Inflammatory macrophage treated with lipopolysaccharide for 1 hour (primary cell): ENCODE results near the gene CAV1.
"Not testable (repeated sequence)": the region's sequence is repeated elsewhere in the genome, so short reads cannot be mapped to it uniquely, and the experiment has no call there.

ENCODE experiments used
- DNase-seq, 2 donors: peaks; one replicate each; pipeline ENCODE4 v3.0.0-alpha.2; 2020 to 2022

CAV1 gene

DNA sequence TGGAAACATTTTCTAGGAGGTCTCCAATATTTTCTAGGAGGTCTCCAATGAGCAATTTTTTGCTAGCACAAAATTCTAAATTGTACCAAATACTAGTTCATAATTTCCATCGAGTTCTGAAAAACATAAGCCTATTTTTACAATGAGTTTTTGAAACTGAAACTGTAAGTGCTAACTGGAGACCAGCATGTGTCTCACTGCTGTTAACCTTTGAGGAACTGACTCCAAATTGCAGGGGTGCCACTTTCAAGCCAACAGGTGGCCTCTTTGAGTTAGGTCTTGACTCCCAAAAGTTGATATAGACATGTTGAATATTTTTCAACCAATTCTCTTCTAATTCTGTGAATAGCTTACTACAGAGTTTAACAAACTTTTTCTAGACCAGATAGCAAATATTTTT lies 58.8 kb downstream of the CAV1 start:
- no peak for DNase-seq

DNA sequence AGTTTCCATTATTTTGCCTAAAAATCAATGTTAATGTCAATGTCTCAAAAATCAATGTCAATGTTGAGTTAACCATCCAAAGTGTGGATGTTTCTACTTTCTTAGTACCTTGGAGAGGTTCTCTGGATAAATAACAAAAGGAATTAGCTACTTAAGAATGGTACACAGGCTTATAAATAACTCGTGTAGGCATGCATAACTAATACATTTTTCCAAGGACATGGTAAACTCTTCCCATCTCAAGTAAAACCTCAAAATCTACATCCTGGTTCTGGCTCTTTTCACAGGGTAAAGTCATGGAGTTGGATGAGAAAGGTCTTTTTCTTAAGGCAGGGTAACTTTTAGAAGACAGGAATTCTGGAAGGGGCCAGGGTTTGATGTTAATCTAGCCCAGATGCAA lies 59.9 kb downstream of the CAV1 start:
- no peak for DNase-seq

DNA sequence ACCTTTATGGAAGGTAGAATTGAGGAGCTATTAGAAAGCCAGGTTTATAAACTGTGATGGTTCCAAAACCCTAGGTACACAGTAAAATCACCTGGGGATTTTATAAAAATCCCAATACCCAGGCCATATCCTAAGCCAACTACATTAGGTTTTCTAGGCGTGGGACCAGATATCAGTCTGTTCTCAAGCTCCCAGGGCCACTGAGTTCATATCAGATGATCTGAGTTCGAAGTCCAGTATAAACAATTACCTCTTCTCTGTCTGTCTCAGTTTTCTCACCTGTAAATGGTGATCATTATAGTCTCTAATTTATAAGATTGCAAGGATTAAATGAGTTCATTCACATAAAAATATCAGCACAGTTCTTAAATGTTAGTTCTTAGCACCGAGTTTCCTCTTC lies 60.6 kb downstream of the CAV1 start:
- no peak for DNase-seq

DNA sequence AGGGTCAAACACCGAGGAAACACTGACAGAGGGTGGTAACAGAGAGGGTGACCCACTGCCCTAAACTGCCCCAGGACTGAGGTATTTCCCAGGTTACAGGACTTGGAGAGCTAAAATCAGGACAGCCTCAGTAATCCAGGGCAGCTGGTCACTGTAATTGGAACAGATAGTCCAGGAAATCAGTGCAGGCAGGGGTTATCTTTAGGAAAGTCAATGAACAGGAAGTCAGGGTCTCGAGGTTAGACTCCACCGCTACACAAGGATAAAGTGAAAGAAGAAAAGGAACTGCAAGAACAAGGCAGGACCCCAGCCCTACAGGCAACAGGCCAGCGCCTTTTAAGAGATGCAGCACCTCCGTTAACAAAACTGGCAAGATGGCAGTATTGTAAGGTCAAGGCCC lies 61.1 kb downstream of the CAV1 start:
- no peak for DNase-seq

DNA sequence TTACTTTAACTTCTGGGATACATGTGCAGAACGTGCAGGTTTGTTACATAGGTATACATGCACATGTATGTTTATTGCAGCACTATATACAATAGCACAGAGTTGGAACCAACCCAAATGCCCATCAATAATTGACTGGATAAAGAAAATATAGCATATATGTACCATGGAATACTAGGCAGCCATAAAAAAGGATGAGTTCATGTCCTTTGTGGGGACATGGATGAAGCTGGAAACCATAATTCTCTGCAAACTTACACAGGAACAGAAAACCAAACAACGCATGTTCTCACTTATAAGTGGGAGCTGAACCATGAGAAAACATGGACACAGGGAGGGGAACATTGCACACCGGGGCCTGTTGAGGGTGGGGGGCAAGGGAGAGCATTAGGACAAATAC lies 62.4 kb downstream of the CAV1 start:
- not testable (repeated sequence) for DNase-seq

DNA sequence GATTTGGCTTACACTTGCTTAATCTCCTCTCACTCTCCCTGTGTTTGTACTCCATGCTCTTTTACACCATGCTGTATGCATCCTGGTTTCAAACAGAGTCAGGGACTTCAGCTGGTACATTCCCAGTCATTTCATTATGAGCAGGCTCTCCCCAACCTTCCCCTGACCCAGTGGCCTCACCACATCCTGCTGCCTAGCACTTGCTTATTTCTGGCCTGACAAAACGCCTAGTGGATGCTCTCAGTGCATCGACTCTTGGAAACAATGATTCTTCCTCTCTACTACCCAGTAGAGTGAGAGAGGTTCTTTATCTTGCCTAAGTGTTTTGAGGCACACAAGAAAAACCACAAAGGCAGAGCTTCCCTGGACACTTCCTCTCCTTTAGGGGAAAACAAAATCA lies 63.4 kb downstream of the CAV1 start:
- peak in 1 of 2 donors; percentile 38 for DNase-seq

DNA sequence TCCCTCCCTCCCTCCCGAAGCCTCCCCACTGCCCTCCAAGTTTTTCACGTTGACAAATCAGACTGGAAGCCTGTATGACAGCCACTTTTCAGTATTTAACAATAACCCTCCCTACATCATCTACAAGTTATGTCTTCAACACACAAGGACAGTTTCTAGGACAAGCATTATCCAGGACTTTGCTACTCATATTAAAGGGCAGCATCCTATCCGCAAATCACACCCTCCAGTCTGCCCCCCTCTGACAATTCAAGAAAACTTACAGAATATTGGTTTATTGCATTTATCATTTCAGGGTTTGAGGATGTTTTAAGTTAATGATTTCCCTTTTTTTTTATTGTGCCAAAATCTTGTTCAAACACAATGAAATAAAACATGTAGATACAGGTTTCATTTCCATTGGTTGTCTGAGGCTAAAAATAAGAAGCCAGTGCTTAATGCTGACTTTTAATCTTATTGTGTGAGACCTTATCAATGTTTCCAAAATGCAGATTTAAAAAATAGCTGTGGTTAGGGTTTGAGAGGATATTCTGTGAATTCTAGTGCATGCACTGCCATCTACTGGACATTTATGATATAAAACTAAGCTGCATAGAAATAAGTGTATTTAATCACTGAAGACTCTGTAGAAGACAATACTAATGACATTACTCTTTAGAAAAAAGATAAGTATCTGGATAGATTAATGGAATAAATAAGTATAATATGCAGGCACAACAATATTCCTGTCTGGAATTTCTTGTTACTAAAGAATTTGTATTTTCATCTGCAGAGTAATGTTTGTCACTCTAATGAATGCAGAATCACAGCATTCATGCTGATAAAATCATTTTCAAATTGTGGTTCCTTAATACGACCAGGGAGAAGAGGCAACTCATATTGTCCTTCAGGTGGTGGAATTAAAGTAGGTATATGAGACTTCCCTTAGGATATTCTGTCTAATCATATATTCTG lies 64.1 kb downstream of the CAV1 start:
- DNase-seq = peak in 1 of 2 donors; percentile 86

DNA sequence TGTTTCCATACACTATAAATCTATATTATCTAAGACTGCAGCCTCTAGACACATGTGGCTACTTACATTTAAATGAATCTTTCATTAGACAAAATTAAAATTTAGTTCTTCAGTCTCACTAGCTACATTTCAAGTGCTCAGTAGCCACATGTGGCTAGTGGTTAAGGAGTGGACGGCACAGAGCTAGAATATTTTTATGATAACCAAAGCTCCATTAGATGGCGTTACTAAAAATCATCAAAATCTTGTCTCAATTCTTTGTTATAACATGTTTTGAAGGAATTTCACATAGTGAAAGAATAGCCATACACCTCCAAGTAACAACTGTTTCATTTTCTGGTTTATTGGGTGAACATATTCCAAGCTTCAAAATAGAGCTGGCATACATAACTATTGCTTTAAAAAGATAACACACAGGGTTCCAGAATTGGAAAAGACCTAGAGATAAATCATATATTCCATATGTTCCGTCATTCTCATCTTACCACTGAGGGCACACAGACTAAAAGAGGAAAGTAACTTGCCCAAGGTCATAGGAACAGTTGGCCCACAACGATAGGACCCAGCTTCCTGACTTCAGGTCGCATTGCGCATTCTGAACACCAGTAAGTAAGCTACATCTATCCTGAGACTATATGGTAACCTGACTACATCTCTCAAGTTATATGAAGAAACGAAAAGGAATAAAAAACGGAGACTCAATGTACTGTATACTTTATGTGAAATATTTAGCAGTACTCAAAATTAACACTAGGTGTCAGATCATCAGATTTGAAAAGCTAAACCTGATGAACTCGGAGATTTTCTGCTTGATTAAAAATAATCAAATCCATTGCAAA lies 66.6 kb downstream of the CAV1 start:
- DNase-seq = peak in 1 of 2 donors; percentile 73

DNA sequence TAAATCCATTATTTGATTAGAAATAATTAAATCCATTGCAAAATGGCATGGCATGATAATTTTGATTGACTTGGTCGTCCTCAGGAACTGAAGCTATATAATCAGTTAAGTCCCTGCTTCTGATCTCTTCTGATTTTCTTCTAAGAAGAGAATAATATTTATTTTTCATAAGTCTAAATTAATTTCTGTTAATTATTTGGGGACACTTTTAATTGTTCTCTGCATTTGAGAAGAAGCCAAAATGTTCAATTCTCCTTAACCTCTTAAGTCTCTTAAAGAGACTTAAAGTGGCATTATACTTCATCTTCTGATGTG lies 67.2 kb downstream of the CAV1 start:
- no peak for DNase-seq

DNA sequence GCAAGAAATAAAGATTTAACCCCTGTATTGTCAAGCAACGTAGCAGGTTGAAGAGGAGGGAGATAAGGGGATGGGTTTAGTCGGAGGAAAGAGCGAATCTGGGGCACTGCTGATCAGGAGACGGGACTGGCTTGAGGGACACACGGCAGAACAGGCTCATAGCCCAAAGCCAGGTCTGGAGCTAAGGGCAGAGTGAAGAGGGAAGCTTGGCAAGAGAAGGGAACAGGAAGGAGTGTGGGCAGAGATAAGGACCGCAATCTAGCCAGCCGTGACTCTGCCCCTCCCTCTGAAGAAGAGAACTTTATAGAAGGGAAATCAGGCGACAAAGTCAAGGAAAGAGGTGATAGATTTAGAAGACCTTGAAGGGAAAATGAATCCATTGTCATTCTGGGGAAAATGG lies 67.6 kb downstream of the CAV1 start:
- DNase-seq = peak in 1 of 2 donors; percentile 32

DNA sequence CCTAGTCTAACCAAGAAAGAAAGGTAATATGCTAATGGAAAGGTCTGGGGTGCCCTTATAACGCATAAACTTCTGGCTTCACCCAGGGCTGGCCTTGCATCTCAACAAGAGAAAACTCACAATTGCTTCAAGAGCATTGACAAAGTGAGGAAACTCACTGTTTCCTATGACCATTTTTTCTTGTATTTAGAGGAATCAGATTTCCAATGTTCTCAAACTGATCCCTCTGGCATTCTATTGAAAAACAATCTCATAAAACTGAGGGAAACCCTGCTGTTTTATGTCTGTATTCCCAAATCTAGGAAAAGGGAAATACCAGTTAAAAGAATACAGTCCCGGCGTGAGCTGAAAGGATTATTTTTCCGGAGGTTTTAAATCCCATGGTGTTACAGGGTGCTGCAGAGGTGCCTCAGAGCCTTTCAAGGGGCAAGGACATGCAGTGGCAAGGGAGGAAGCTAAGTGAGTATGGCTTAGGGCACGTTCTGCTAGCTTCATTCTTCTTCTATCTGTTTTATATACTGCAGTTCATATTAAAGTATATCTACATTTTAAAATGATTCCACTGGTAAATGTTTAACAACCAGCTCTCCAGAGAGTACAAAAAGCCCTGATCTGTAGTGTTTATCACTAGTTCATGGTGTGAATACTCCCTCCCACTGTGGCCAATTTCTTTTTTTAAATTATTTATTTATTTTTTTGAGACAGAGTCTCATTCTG lies 68.7 kb downstream of the CAV1 start:
- no peak for DNase-seq

DNA sequence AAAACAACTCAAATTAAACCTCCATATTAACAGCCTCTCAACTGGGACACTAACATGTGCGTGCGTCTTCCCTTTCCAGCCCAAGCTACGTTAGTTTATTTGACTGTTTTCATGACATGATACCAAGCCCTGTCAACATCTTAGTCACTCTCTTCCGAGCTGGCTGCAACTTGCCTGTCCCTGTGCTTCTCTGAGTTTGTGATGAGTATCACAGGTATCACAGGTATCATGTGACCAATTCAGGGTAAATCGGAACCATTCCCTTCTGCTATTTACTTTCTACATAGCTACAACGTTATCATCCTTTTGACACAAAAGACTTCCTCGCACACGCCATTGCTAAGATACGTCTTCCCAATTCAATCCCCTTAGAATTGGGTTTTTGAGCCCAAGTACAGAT lies 70.2 kb downstream of the CAV1 start:
- no peak for DNase-seq

DNA sequence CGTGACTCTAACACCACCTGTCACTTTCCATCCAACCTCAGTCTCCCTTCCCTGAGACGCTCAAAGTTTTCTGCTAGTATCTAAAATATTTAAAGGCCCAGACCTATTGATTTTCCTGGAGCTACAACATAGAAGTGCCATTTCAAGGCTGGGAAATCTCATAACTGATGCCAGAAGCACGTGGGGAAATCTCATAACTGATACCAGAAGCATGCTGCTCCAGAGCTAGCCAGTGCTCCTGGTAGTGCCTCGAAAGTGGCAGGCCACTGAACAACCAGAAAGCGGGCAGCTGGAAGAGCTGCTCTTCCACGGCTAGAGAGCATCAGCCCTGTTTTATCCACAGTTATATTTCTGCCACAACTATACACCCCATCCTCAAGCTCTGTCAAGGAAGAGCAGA lies 72.5 kb downstream of the CAV1 start:
- DNase-seq = no peak

DNA sequence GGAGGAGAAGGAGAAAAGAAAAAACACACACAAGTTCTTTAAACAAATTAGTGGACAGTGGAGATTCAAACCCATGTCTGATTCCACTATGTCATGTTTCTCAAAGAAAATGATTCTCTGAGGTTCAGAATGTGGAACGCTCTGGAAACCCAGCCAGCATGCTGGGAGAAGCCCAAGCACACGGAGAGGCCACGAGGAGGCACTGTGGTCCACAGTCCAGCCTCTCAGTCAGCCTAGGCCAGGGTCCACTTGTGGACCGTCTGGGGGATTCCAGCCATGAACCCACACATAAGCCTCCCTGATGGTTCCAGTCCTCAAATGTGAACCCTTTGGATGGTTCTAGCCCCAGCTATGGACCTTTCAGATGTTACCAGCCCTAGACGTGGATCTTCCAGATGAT lies 73.4 kb downstream of the CAV1 start:
- DNase-seq = no peak

DNA sequence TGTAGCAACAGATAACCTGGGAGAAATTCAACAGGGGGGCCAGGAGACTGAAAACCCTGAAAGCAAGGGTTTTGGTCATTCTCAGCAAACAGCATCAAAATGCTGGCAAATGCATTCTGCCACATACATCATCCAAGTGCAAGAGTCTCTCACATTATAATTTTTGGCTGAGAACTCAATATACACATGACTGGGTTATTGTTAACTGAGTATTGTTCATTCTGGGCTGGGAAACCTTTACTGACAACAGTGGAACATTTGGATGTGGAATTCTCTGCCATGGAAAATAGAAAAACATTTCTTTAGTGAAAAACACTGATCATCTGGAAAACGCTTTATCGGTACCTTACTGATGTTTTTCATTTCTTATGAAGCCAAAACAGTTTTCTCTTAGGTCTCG lies 74.0 kb downstream of the CAV1 start:
- DNase-seq = no peak

DNA sequence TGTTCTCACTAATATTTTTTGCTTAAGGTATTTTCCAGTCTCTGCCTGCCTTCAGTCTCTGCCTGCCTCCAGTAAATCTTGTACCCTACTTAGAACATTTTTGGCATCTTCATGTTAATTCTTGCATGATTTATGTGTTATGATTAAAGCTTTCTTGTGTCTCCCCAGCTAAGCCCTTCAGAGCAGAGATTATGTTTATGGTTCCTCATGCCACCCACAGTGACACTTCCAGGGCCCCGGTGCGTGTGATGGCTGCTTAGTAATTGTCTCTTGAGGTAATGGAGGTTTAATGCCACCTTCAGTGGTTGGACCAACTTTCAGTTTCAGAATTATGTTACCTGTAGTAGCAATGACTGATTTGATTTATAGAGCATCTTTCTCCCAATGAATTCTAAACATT lies 76.6 kb downstream of the CAV1 start:
- DNase-seq = no peak

DNA sequence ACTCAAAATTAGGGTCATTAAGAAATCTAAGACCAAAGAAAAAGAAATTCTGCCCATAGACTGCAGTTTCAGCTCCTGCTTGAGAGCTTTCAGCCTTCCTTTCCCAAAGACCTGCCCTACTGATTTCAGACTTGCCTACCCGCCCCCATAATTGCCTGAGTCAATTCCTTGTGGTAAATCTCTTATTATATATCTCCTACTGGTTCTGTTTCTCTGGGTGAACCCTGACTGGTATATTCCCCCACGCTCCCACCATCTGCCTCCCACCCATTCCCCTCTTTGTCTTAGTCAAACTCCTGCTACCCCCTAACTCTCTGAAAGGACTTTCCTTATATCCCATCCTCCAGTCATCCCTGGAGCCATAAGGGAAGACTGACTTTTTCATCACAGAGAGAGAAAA lies 82.5 kb downstream of the CAV1 start:
- DNase-seq = no peak

DNA sequence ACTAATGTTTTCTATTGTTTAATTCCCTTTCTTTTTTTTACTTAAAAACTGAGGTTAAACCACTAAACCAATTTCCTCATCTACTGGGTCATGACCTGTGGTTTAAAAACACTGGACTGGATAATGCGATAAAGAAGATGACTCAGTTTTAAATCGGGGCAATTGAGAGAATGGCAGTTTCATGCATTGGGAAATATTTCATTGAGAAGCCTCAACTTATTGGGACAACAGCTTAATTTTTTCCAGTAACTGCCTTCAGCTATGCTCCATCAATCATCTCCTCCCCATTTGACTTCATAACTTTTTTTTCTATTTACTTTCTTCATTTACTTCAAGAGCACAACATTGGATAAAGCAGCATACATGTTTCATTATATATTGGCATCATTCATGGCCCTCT lies 85.4 kb downstream of the CAV1 start:
- DNase-seq = peak; percentile 65 to 75

DNA sequence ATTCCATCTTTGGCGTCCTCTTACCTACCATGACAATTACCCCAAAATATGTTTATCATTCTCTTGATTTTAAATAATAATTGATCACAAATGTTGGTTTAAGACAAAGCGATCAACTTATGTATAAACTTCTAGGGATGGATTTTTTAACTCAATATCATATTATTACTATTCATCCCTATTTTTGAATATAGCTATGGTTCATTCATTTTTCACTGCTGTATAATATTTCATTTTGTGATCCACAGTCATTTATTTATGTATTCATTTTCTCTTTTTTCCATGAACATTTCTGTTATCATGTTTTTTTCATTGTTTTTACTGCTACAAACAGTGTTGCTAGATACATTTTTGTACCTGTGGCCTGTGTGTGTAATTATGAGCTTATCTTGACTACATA lies 85.9 kb downstream of the CAV1 start:
- DNase-seq = no peak
